Stimulated activated CD4-positive, alpha-beta T cell treated with anti-CD3 and anti-CD28 coated beads, TNF-alpha, amount 100 ng/mL, for 1 hour (primary cell): ENCODE results near the gene ZNF536.

Source experiments
- DNase-seq, 3 donors: peaks; one replicate each; pipeline ENCODE4 v3.0.0-alpha.2; 2020; ENCODE audit warnings: low read depth in 3 of 3, low spot score in 1 of 3

ZNF536 gene

GRCh38 chr19:30557927-30558557 is 185.9 kb downstream of the ZNF536 start:
- no peak for DNase-seq

- DNase-seq = no peak
These were observed 186.6 kb downstream of the ZNF536 start for GRCh38 chr19:30558793-30559192.

- DNase-seq = no peak
These were observed 187.3 kb downstream of the ZNF536 start for GRCh38 chr19:30559446-30559845.

- DNase-seq = no peak
These were observed 190.8 kb downstream of the ZNF536 start for GRCh38 chr19:30562981-30563380.

GRCh38 chr19:30563691-30564090 is 191.5 kb downstream of the ZNF536 start:
- no peak for DNase-seq

GRCh38 chr19:30564551-30565011 is 192.4 kb downstream of the ZNF536 start:
- DNase-seq = no peak

GRCh38 chr19:30565636-30566035 is 193.5 kb downstream of the ZNF536 start:
- no peak for DNase-seq

- no peak for DNase-seq
These were observed 194.7 kb downstream of the ZNF536 start for GRCh38 chr19:30566681-30567420.

- no peak for DNase-seq
These were observed 195.5 kb downstream of the ZNF536 start for GRCh38 chr19:30567536-30568232.

- DNase-seq = no peak
These were observed 198.0 kb downstream of the ZNF536 start for GRCh38 chr19:30570194-30570593.

- no peak for DNase-seq
These were observed 205.4 kb downstream of the ZNF536 start for GRCh38 chr19:30577551-30578105.

- no peak for DNase-seq
These were observed 207.2 kb downstream of the ZNF536 start for GRCh38 chr19:30579419-30579818.

- DNase-seq = no peak
These were observed 208.5 kb downstream of the ZNF536 start for GRCh38 chr19:30580673-30581072.

GRCh38 chr19:30584090-30584489 is 211.9 kb downstream of the ZNF536 start:
- no peak for DNase-seq

GRCh38 chr19:30587869-30588268 is 215.7 kb downstream of the ZNF536 start:
- DNase-seq = no peak

- DNase-seq = no peak
These were observed 218.5 kb downstream of the ZNF536 start for GRCh38 chr19:30590596-30591229.

GRCh38 chr19:30593356-30593755 is 221.2 kb downstream of the ZNF536 start:
- DNase-seq = no peak

- no peak for DNase-seq
These were observed 222.0 kb downstream of the ZNF536 start for GRCh38 chr19:30593975-30594745.

GRCh38 chr19:30596268-30596667 is 224.1 kb downstream of the ZNF536 start:
- DNase-seq = no peak

GRCh38 chr19:30596813-30597399 is 224.7 kb downstream of the ZNF536 start:
- DNase-seq = no peak
